ENCODE data around the gene SLC35F2. TPM values are rescaled to one million over a fixed set of nuclear protein-coding genes. Genes with fewer than 3 reads are reported as not detected.

Gene SLC35F2
- total and polyA plus RNA-seq, 2 of the 8 experiments (the other 6 are each of a cell fraction or from before 2014, with no cell fraction given), result 15.1 to 29.7 TPM

GRCh38 chr11:107750313-107750712 is 108.3 kb downstream of the SLC35F2 start:
- TF ChIP-seq CHD1 (IDR thresholded peaks at IDR 0.05; ENCODE audit: low read depth, low read length) (no peak), SP1 (IDR thresholded peaks at IDR 0.05; ENCODE audit: low read depth, low read length) (no peak)
- Histone ChIP-seq H3K23ac (ENCODE audit: insufficient read length) (no peak overlapping the region), H3K79me1 (ENCODE audit: low read depth, low read length) (no peaks in the 10 kb centered on the region), H2BK15ac (ENCODE audit: low read length) (no peak overlapping the region), H2AFZ (ENCODE audit: low read length) (no peak overlapping the region; the same call in 1 of the 2 replicates), H4K5ac (ENCODE audit: insufficient read length, low read depth, low read length) (no peak overlapping the region), H2AK5ac (ENCODE audit: low read depth, low read length) (no peak overlapping the region), H3K27ac (ENCODE audit: low read depth, low read length) (no peak overlapping the region), H2BK120ac (replicated peaks; ENCODE audit: low read depth, low read length) (no peak overlapping the region), H2BK20ac (ENCODE audit: low read length) (no peak overlapping the region), H3K14ac (ENCODE audit: insufficient read length) (no peak overlapping the region), H3K18ac (ENCODE audit: extremely low read depth, low read length) (no peak overlapping the region), H3K56ac (replicated peaks; ENCODE audit: insufficient read length, low read depth, low read length) (no peak overlapping the region), H3K36me3 (ENCODE audit: control insufficient read depth in 2 of 4, insufficient read depth in 4 of 4, low read length in 3 of 4) (no peaks in the 10 kb centered on the region), H3K79me2 (ENCODE audit: control insufficient read depth in 1 of 2, insufficient read depth in 2 of 2, low read length in 2 of 2) (no peaks in the 10 kb centered on the region), H4K91ac (replicated peaks; ENCODE audit: insufficient read length, low read length) (no peak overlapping the region), H3K4ac (replicated peaks; ENCODE audit: insufficient read length, low read depth, low read length) (no peak overlapping the region), H3K4me1 (replicated peaks in 1 of 4; ENCODE audit: control insufficient read depth in 3 of 4, insufficient read depth in 4 of 4, low read length in 3 of 4) (no peaks in the 10 kb centered on the region), H3K23me2 (ENCODE audit: low read depth, low read length) (no peaks in the 10 kb centered on the region; the same call in 1 of the 2 replicates), H4K20me1 (replicated peaks in 1 of 2; ENCODE audit: control insufficient read depth in 1 of 2, insufficient read depth in 2 of 2, low read length in 2 of 2) (no peaks in the 10 kb centered on the region), H3K9me3 (ENCODE audit: insufficient read depth in 2 of 2, low read depth in 1 of 2, low read length in 1 of 2) (no peaks in the 10 kb centered on the region), H3K4me2 (ENCODE audit: insufficient read depth in 1 of 2, low read depth in 2 of 2, low read length in 2 of 2) (no peak overlapping the region), H4K8ac (ENCODE audit: extremely low read depth, insufficient read depth, low read length) (peak overlapping the region; percentile 62; the same call in 1 of the 2 replicates), H3K27me3 (replicated peaks in 1 of 4; ENCODE audit: control insufficient read depth in 3 of 4, extremely low read depth in 1 of 4, insufficient read depth in 3 of 4, low read length in 3 of 4) (no peaks in the 10 kb centered on the region), H3K9ac (replicated peaks in 1 of 4; ENCODE audit: extremely low read depth in 1 of 4, low read depth in 3 of 4, low read length in 3 of 4) (no peak overlapping the region), H2BK5ac (ENCODE audit: low read depth, low read length) (no peak overlapping the region), H3K4me3 (ENCODE audit: extremely low read depth in 1 of 4, insufficient read depth in 2 of 4, low read depth in 3 of 4, low read length in 4 of 4) (no peak overlapping the region), H2BK12ac (ENCODE audit: low read depth, low read length) (no peak overlapping the region)
- DNase-seq (ENCODE audit: low read depth in 1 of 2, low spot score in 2 of 2) (no peak), FAIRE-seq (no peak)
- ChIA-PET CTCF (ENCODE audit: partially characterized antibody) (interaction anchor here (1.4 to 1.9 kb wide), 2 partner anchors 9 to 10 kb away, joined by 4 to 7 read pairs; no protein-coding TSS in a partner anchor), POLR2A (ENCODE audit: partially characterized antibody) (no interaction called here)
- WGBS, 2 experiments (ENCODE audit: extremely low coverage in 1 of 2, insufficient coverage in 1 of 2, insufficient read length in 1 of 2, insufficient replicate concordance in 2 of 2, low coverage in 1 of 2, low lambda C conversion rate in 2 of 2, missing lambda C conversion rate in 1 of 2), result 90% methylated on average over 15 of the region's 15 CpGs; no CpG with 5 or more reads in 1 of the 2 experiments

Data from H1 (cell line).